ENCODE results near the gene SCTR. TPM values are rescaled to one million over a fixed set of nuclear protein-coding genes. Genes with fewer than 3 reads are reported as not detected.

The SCTR gene
- total RNA-seq, 1 experiment from 2014 or later, result not detected

DNA sequence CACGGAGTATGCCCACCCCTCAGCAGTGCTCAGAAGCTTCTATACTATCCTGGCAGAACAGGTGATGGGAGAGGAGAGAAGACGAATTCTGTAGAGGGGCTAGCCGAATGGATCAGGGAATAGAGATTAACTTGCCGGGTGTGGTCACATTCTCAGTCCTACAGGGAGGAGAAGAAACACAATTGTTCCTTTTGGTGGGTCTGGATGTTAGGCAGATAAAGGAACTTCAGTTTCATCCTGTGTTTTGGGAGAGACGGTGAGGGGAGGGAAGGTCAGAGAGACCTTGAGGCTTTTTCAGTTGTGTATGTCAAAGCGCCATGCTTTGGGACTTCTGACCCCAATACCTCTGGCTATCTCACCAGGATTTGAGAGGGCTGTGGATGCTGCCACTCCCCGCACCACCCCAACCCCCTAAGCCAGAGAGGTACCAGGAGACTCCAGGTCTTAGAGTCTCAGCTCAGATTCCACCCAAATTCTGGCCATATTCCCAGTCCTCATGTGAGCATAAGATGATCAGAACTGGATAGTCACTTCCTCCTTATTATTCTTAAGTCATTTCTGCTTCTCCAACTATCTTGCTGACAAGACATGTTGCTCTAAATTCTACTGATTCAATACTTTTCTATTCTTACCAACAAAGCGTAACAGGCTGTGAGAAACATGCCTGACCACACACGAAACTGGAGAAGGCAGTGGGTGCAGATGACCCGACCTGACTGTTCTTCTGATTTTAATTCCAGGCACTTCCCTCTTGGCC is 94.9 kb downstream of the SCTR start:
- no peak for DNase-seq (ENCODE audit: low read depth, low spot score)
- in situ Hi-C loops (cut with HindIII; ENCODE audit: low pct_unique_long_range_greater_than_20kb, low sequenced_read_pairs), result no loop called here

DNA sequence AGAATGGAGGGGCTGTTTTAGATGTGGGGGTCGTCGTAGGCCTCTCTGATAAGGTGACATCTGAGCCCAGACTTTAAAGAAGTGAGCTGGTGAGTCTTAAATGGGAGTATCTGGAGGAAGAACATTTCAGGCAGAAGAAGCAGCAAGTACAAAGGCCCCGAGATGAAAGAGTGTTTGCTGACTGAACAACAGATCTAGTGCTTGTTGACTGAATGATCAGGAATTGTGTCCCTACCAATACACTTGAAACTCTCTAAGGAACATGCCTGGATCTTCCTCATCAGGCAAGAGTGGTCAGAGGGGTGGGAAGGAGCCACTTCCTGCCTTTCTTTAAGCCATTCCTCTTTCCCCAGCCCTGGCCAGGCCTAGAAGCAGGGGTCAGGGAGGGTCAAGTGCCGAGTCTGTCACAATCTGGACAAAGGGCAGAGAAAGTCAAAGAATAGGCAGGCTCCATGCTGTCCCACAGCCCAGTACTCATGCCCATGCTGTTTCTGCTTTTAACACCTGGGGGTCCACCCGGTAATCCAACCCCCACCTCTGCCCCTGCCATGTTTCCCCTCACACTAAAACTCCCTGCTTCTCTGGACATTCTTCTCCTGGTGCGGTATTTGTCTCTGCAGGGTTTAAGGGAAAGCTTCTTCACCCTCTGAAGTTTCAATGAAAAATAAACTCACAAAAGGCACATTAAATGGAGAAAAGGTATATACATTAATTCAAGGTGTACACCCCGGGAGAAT is 95.6 kb downstream of the SCTR start:
- in situ Hi-C loops (cut with HindIII; ENCODE audit: low pct_unique_long_range_greater_than_20kb, low sequenced_read_pairs), result no loop called here
- no peak for DNase-seq (ENCODE audit: low read depth, low spot score)

DNA sequence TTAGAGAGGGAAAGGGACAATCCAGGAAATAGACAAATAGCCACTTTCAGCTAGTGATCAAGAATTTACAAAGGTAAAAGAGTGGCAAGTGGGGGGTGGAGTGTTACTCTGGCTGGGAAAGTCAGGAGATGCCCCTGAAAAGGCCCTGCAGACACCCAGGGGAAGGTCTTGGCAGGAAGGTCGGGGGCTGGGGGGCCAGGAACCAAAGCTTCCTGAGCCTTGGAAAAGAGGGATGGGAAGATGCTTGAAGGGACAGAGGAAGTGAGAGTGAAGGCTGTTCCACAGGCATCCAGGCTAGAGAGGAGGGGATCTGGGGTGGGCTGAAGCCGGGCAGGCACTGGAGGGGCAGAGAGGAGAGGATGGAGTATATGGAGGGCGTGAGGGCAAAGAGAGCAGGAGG is 96.5 kb downstream of the SCTR start:
- in situ Hi-C loops (cut with HindIII; ENCODE audit: low pct_unique_long_range_greater_than_20kb, low sequenced_read_pairs), result no loop called here

DNA sequence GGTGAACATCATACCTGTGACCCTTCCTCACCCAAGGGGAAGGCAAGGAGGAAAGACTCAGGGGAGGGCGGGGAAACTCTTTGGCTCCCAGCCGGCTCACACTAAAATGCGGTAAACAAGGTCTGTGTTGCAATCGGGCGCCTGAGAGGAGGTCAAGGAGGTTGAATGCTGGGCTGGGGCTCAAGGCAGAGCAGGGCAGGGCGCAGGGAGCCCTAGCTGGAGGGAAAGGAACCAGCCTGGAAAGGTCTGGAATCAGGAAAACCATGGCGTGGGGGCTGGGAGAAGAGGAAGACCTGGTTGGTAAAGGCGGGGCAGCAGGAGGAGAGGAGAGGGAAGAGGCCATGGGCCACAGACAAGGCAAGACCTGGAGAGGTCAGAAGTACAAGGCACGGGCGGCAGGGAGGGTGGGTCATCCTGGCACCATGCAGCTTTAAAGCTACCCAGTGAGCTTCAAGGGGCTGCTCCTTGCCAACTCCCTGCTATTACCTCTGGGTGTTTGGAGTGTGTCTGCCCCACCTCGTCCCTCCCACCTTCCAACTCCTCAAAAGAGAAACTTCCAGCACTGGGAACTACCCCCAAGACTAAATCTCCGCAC is 97.4 kb downstream of the SCTR start:
- in situ Hi-C loops (cut with HindIII; ENCODE audit: low pct_unique_long_range_greater_than_20kb, low sequenced_read_pairs), result no loop called here
- DNase-seq (ENCODE audit: low read depth, low spot score), result no peak

More for the DNA sequence above, 96.5 kb downstream of the SCTR start:
- no peak for DNase-seq (ENCODE audit: low read depth, low spot score)

DNA sequence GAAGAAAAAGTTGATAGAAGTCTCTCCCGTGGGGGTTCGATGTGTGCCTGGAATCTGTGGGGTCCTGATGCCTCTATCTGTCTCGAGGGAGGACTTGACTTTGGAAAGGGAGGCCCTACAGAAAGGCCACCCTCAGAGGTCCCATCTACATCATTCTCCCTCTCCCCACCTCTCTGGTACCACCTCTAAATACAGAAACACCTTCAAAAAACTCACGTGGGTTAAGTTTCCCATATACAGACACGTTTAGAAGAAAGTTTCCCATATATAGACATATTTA is 97.9 kb downstream of the SCTR start:
- in situ Hi-C loops (cut with HindIII; ENCODE audit: low pct_unique_long_range_greater_than_20kb, low sequenced_read_pairs), result no loop called here
- DNase-seq (ENCODE audit: low read depth, low spot score), result no peak

DNA sequence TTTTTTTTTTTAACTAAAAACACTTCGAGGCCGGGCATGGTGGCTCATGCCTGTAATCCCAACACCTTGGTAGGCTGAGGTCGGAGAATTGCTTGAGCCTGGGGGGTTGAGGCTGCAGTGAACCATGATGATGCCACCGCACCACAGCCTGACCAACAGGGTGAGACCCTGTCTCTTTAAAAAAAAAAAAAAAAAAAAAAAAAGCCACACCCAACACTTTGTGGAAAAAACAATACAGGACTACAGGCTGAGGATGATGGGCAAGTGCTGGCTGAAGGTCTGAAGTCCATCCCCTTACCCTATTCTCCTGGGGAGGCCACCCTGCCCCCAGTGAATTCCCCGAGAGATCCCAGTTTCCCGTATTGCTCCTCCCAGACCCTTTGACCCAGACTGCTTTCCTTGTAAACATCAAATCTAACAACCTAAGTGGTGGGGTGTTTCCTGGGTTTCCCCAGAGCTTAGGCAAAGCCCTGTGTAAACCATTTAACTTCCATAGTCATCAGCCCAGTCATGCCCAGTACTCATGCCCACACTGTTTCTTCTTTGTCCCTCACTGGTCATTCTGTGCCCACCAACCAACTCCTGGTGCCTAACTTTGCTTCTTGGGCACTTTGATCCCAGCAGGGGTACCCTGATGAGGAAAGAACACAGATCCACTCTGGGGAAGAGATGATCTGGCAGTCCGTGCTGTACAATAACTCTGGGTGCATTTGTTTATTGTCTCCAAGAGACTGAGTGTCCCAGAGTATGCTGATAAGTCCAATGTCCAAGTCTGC is 98.5 kb downstream of the SCTR start:
- in situ Hi-C loops (cut with HindIII; ENCODE audit: low pct_unique_long_range_greater_than_20kb, low sequenced_read_pairs), result no loop called here
- no peak for DNase-seq (ENCODE audit: low read depth, low spot score)

DNA sequence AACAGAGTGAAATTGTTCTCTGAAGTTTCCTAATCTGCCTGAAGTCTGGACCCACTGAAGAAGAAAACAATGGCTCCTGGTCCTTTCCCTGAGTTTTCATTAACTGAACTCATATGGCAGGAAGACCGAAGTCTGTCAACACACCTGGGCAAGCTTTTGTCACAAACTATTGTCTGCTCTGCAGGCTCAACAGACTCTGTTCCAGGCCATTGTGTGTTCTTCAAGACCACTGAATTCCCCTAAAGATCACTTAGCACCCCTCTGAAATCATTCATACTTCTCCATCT is 99.2 kb downstream of the SCTR start:
- DNase-seq (ENCODE audit: low read depth, low spot score), result no peak
- in situ Hi-C loops (cut with HindIII; ENCODE audit: low pct_unique_long_range_greater_than_20kb, low sequenced_read_pairs), result no loop called here

DNA sequence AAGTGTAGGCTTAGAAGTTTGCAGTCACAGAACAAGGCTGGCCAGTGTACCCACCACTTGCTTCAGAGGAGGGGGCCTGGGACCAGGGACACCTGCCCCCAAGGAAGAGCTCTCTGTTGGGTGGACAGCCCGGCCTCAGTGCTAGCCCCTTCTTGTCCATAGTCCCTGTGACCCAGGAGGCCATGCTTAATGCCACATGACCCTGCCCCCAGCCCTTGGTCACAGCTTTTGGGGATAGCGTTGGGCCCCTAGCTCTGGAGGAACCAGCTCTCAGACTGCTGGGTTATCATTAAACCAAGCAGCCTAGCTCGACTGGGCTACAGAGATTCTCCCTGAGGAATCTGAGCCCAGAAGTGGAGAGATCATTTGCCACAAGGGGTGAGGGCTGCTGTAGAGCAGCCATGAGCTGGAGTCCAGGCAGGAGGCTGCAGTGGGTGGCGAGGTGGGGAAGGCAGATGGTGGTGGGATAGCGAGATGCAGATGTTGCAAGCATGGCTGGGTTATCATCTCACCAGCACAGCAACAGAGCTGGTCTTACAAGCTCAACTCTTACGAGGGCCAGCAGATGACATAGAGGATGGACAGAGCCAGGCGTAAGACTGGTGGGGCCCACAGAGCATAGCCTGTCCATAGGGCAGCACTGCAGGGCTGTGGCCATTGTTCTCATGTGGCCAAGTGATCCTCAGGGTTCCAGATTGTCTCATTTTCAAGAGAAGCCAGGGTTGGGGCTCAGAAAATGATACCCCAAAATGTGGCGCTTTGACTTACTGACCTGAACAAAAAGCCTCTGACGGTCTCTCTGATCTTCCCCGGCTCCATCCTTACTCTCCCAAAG is 99.8 kb downstream of the SCTR start:
- in situ Hi-C loops (cut with HindIII; ENCODE audit: low pct_unique_long_range_greater_than_20kb, low sequenced_read_pairs), result no loop called here

DNA sequence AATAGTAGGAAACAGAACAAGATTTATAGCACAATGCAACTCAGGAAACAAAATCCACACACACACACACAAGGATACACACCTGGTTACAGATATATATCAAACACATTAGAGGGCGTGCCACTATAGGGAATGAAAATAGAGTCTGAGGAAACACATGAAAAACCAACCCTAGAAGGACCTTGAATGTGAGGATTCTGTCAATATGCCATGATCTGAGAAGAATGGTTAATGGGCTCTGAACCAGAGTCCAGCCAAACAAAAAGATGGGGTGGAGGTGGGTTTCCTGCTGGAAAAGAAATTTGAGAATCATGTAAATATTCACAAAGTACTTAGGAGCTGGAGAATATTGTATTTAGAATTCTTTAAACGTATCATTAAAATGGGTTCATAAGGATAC is 100.5 kb downstream of the SCTR start:
- DNase-seq (ENCODE audit: low read depth, low spot score), result no peak
- in situ Hi-C loops (cut with HindIII; ENCODE audit: low pct_unique_long_range_greater_than_20kb, low sequenced_read_pairs), result no loop called here

More for the DNA sequence above, 99.8 kb downstream of the SCTR start:
- no peak for DNase-seq (ENCODE audit: low read depth, low spot score)

DNA sequence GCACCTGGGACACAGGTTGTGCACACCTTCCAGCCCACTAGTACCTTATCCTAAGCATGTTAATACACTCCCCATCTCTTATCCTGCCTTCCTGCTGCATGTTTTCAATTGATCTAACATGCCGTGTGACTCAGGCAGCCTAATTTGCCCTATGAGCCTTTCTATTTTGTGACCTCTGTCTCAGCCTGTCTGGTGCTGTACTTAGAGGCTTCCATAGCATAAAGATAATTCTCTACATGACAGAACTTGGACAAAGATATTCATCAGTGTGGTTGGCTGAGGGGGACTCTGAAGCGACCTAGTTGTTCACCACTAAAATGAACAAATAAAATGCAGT is 101.2 kb downstream of the SCTR start:
- in situ Hi-C loops (cut with HindIII; ENCODE audit: low pct_unique_long_range_greater_than_20kb, low sequenced_read_pairs), result no loop called here
- no peak for DNase-seq (ENCODE audit: low read depth, low spot score)

DNA sequence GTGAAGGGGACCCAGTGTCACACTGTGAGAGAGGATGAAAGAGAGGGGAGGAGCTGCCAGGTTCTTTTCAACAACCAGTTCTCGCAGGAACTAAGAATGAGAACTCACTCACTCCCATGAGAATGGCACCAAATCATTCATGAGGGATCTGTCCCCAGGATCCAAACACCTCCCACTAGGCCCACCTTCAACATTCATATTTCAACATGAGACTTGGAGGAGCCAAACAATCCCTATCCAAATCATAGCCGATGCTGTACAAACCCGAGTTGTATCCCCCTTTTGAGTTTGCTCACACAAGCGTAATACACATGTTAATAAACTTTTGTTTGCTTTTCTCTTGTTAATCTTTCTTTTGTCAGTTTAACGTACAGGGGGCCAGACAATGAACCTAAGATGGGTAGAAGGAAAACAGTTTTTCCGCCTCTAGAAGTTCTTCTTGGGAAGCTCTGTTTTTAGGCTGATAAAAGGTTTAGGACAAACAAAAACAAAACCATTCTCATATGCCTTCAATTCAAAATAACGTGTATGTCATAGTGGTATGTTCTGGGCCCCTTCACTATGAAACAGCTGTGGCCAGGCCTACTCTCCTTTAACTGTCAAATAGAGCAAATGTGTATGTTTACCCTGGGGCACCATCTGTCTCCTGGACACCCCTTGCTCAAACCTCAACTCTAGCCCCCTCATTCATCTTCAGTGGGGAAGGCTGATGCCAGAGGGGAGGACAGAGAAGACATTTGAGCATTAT is 101.7 kb downstream of the SCTR start:
- in situ Hi-C loops (cut with HindIII; ENCODE audit: low pct_unique_long_range_greater_than_20kb, low sequenced_read_pairs), result no loop called here
- no peak for DNase-seq (ENCODE audit: low read depth, low spot score)

DNA sequence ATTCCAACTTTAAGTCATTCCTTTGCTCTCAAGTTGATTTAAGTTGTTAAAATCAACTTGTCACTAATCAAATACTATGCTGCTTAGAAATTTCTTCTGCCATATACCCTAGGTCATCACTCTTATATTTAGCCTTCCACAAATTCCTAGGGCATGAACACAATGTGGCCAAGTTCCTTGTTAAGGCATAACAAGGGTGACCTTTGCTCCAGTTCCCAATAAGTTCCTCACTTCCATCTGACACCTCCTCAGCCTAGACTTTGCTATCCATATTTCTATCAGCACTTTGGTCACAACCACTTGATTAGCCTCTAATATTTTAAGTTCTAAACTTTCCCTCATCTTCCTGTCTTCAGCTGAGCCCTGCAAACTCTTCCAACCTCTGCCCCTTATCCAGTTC is 102.5 kb downstream of the SCTR start:
- no peak for DNase-seq (ENCODE audit: low read depth, low spot score)
- in situ Hi-C loops (cut with HindIII; ENCODE audit: low pct_unique_long_range_greater_than_20kb, low sequenced_read_pairs), result no loop called here

DNA sequence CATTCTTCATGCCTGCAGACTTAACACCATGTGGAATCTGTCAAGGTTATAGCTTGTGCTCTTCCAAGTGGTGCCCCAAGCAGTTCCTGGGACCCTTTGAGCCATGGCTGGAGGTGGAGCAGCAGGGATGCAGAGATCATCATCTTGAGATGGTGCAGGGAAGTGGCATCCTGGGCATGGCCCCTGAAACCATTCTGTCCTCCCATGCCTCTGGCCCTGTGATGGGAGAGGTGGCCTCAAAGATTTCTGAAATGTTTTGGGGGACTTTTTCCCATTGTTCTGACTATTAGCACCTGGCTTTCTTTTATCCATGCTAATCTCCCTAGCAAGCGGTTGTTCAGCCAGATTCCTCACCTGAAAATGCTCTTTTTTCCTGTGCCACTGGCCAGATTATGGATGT is 103.0 kb downstream of the SCTR start:
- in situ Hi-C loops (cut with HindIII; ENCODE audit: low pct_unique_long_range_greater_than_20kb, low sequenced_read_pairs), result no loop called here
- DNase-seq (ENCODE audit: low read depth, low spot score), result no peak

DNA sequence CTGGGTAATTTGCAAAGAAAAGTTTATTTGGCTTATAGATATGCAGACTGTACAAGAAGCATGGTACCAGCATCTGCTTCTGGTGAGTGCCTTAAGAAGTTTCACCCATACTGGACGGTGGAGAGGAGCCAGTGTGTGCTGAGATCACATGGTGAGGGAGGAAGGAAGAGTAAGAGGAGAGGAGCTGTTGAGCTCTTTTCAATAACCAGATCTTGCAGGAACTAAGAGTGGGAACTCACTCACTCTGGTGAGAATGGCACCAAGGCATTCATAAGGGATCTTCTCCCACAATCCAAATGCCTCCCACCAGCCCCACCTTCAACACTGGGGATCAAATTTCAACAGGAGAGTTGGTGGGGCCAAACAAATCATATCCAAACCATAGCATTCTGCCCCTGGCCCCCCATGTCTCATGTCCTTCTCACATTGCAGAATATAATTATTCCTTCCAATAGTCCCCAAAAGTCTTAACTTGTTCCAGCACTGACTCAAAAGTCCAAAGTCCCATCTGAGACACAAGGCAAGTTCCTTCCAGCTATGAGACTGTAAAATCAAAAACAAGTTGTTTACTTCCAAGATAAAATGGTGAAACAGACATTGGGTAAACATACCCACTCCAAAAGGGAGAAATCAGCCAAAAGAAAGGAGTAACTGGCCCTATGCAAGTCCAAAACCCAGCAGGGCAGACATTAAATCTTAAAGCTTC is 104.3 kb downstream of the SCTR start:
- in situ Hi-C loops (cut with HindIII; ENCODE audit: low pct_unique_long_range_greater_than_20kb, low sequenced_read_pairs), result no loop called here
- DNase-seq (ENCODE audit: low read depth, low spot score), result no peak

DNA sequence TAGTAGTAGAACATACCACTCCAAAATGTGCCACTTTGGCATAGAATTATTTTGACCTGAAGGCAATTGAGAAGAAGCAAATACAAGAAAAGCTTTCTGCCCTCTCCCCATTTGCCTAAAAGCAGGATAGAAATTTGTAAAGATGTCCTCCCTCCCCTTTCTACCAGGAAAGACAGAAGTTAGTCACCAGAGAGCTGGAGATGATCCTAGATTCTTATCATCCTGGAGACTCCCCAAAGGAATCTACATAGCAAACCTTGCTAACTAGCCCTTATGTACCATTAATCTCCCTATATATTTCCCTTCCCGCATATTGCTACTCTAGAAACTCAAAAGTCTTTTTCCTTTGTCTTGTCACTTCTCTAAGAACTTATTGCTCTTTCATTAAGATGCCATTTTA is 105.2 kb downstream of the SCTR start:
- no peak for DNase-seq (ENCODE audit: low read depth, low spot score)
- in situ Hi-C loops (cut with HindIII; ENCODE audit: low pct_unique_long_range_greater_than_20kb, low sequenced_read_pairs), result no loop called here

DNA sequence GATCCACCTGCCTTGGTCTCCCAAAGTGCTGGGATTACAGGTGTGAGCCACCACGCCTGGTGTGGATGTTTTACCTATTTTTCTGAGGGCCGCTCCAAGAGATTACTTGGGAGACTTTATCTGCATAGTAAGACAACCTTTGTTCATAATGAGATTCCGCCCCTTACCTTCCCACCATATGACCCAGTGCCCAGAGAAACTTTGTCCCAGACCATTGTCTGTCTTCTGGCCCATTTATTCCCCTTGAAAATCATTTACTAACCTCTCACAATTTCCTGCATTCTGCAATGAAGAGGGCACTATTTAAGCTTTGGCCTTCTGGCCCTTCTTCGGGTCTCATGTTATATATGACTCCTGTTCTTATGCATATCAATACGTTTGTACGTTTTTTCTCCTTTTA is 106.4 kb downstream of the SCTR start:
- in situ Hi-C loops (cut with HindIII; ENCODE audit: low pct_unique_long_range_greater_than_20kb, low sequenced_read_pairs), result no loop called here
- DNase-seq (ENCODE audit: low read depth, low spot score), result no peak
